Activated T-cell treated with anti-CD3 and anti-CD28 coated beads, Interleukin-2, amount 50 U/mL, for 4 hours (primary cell): Measurements from ENCODE around the gene SLC48A1. TPM values are rescaled to one million over a fixed set of nuclear protein-coding genes. Genes with fewer than 3 reads are reported as not detected.
A peak's percentile ranks its signal among the peaks of the same experiment; 100 is the strongest.

Source experiments
- ATAC-seq, 2 donors: fragments of 200-7000 bp; cut with Tn5 transposase; one replicate each; pipeline ENCODE4 v1.10.0; 2021
- DNase-seq: peaks from one replicate; pipeline ENCODE4 v3.0.0-alpha.2; 2020
- H3K27me3 Mint-ChIP-seq: one replicate; pipeline ENCODE4 v1.8.0; 2021; ENCODE audit warnings: low read depth, mixed read lengths
- H3K36me3 Mint-ChIP-seq: one replicate; pipeline ENCODE4 v1.8.0; 2022; ENCODE audit warnings: mixed read lengths; ENCODE audit not compliant: insufficient read depth
- H3K4me1 Mint-ChIP-seq: one replicate; pipeline ENCODE4 v1.8.0; 2021; ENCODE audit warnings: low read depth, mixed read lengths
- H3K4me3 Mint-ChIP-seq: one replicate; pipeline ENCODE4 v1.8.0; 2021; ENCODE audit warnings: mild to moderate bottlenecking, moderate library complexity, mixed read lengths
- H3K9me3 Mint-ChIP-seq: one replicate; pipeline ENCODE4 v1.8.0; 2021; ENCODE audit warnings: mixed read lengths
- total RNA-seq, 3 donors: library from RNA; stranded (reverse); gene quantifications; one replicate each; pipeline ENCODE4 v1.2.1, GENCODE V29; 2021

The SLC48A1 gene
- total RNA-seq, 3 donors from 2014 or later: 4.0 to 5.2 (median 5.0) TPM

GRCh38 chr12:47758834-47759690, 14.0 kb upstream of the SLC48A1 start, which contains the start of gene RAPGEF3:
Gene RAPGEF3 (minus strand): TSS chr12:47758880. CDS start chr12:47758556, 324 bp downstream.
- Mint-ChIP-seq H3K27me3 (no peaks in the 10 kb centered on the region), H3K36me3 (no peaks in the 10 kb centered on the region), H3K4me1 (peaks cover 36% of the 10 kb centered on the region), H3K4me3 (peak within 1 kb of the TSS; percentile 74), H3K9me3 (no peaks in the 10 kb centered on the region)
- ATAC-seq (peak; percentile 84 to 87), DNase-seq (peak; percentile 70)

- H3K4me3 Mint-ChIP-seq: no peak overlapping the region
These were observed 10.1 kb upstream of the SLC48A1 start for GRCh38 chr12:47762850-47763465.

GRCh38 chr12:47763481-47764346, 9.3 kb upstream of the SLC48A1 start:
- Mint-ChIP-seq H3K36me3 (no peaks in the 10 kb centered on the region), H3K9me3 (no peaks in the 10 kb centered on the region), H3K4me1 (peaks cover 15% of the 10 kb centered on the region), H3K27me3 (no peaks in the 10 kb centered on the region), H3K4me3 (no peak overlapping the region)
- ATAC-seq (no peak), DNase-seq (no peak)

More at GRCh38 chr12:47762850-47763465, 10.1 kb upstream of the SLC48A1 start:
- no peaks in the 10 kb centered on the region for H3K9me3 Mint-ChIP-seq
- H3K36me3 Mint-ChIP-seq: no peaks in the 10 kb centered on the region
- ATAC-seq (no peak), DNase-seq (no peak)
- no peaks in the 10 kb centered on the region for H3K27me3 Mint-ChIP-seq
- H3K4me1 Mint-ChIP-seq: peaks cover 18% of the 10 kb centered on the region

GRCh38 chr12:47766502-47767215, 6.4 kb upstream of the SLC48A1 start:
- H3K4me1 Mint-ChIP-seq: peaks cover 10% of the 10 kb centered on the region
- DNase-seq (no peak), ATAC-seq (peak in 1 of 2 donors; percentile 16)
- no peaks in the 10 kb centered on the region for H3K9me3 Mint-ChIP-seq
- H3K4me3 Mint-ChIP-seq: no peak overlapping the region
- no peaks in the 10 kb centered on the region for H3K36me3 Mint-ChIP-seq
- no peaks in the 10 kb centered on the region for H3K27me3 Mint-ChIP-seq

GRCh38 chr12:47767216-47767724, 5.8 kb upstream of the SLC48A1 start:
- peak; percentile 66 for DNase-seq
- ATAC-seq: peak; percentile 72 to 74
- H3K36me3 Mint-ChIP-seq: no peaks in the 10 kb centered on the region
- no peak overlapping the region for H3K4me3 Mint-ChIP-seq
- no peaks in the 10 kb centered on the region for H3K27me3 Mint-ChIP-seq
- peaks cover 11% of the 10 kb centered on the region for H3K4me1 Mint-ChIP-seq
- no peaks in the 10 kb centered on the region for H3K9me3 Mint-ChIP-seq

- no peak overlapping the region for H3K4me3 Mint-ChIP-seq
- peaks cover 15% of the 10 kb centered on the region for H3K4me1 Mint-ChIP-seq
- H3K27me3 Mint-ChIP-seq: no peaks in the 10 kb centered on the region
- H3K36me3 Mint-ChIP-seq: no peaks in the 10 kb centered on the region
- no peaks in the 10 kb centered on the region for H3K9me3 Mint-ChIP-seq
- ATAC-seq: no peak
- no peak for DNase-seq
These were observed 4.7 kb upstream of the SLC48A1 start for GRCh38 chr12:47768323-47768811.

- ATAC-seq (no peak), DNase-seq (no peak)
- H3K4me1 Mint-ChIP-seq: peaks cover 24% of the 10 kb centered on the region
- no peaks in the 10 kb centered on the region for H3K9me3 Mint-ChIP-seq
- no peaks in the 10 kb centered on the region for H3K27me3 Mint-ChIP-seq
- no peaks in the 10 kb centered on the region for H3K36me3 Mint-ChIP-seq
- H3K4me3 Mint-ChIP-seq: no peak overlapping the region
These were observed 3.6 kb upstream of the SLC48A1 start for GRCh38 chr12:47769234-47770085.

- H3K4me3 Mint-ChIP-seq: no peak overlapping the region
- no peak for DNase-seq
- peaks cover 28% of the 10 kb centered on the region for H3K4me1 Mint-ChIP-seq
- H3K27me3 Mint-ChIP-seq: no peaks in the 10 kb centered on the region
- no peaks in the 10 kb centered on the region for H3K9me3 Mint-ChIP-seq
- ATAC-seq: no peak
- no peaks in the 10 kb centered on the region for H3K36me3 Mint-ChIP-seq
These were observed 2.8 kb upstream of the SLC48A1 start for GRCh38 chr12:47770086-47770726.

GRCh38 chr12:47771304-47771703, 1.7 kb upstream of the SLC48A1 start:
- Mint-ChIP-seq H3K4me3 (peak overlapping the region; percentile 46), H3K9me3 (no peaks in the 10 kb centered on the region), H3K27me3 (no peaks in the 10 kb centered on the region), H3K4me1 (peaks cover 28% of the 10 kb centered on the region), H3K36me3 (no peaks in the 10 kb centered on the region)
- ATAC-seq: no peak
- no peak for DNase-seq

- Mint-ChIP-seq H3K4me1 (peaks cover 26% of the 10 kb centered on the region), H3K4me3 (peak overlapping the region; percentile 82), H3K36me3 (no peaks in the 10 kb centered on the region), H3K9me3 (no peaks in the 10 kb centered on the region), H3K27me3 (no peaks in the 10 kb centered on the region)
- ATAC-seq (no peak), DNase-seq (no peak)
These were observed 861 bp upstream of the SLC48A1 start for GRCh38 chr12:47772094-47772660.

GRCh38 chr12:47772738-47773061, 338 bp upstream of the SLC48A1 start:
- DNase-seq: no peak
- H3K27me3 Mint-ChIP-seq: no peaks in the 10 kb centered on the region
- ATAC-seq: no peak
- no peaks in the 10 kb centered on the region for H3K9me3 Mint-ChIP-seq
- H3K4me1 Mint-ChIP-seq: peaks cover 23% of the 10 kb centered on the region
- no peaks in the 10 kb centered on the region for H3K36me3 Mint-ChIP-seq
- peak overlapping the region; percentile 82 for H3K4me3 Mint-ChIP-seq

GRCh38 chr12:47773858-47774580, 981 bp downstream of the SLC48A1 start:
- ATAC-seq (peak in 1 of 2 donors; percentile 3), DNase-seq (no peak)
- no peaks in the 10 kb centered on the region for H3K36me3 Mint-ChIP-seq
- peak overlapping the region; percentile 81 for H3K4me3 Mint-ChIP-seq
- H3K4me1 Mint-ChIP-seq: peaks cover 26% of the 10 kb centered on the region
- H3K27me3 Mint-ChIP-seq: no peaks in the 10 kb centered on the region
- H3K9me3 Mint-ChIP-seq: no peaks in the 10 kb centered on the region
